Adrenal gland (tissue), 5 donors: Measurements from ENCODE around the gene IL1RAPL1.

Experiments
- CTCF ChIP-seq, 6 experiments: fragments of 450-650 bp in 4 of 6; fragments of 200-600 bp in 2 of 6; sonication (generic) in 1 of 6; IDR thresholded peaks; 1 replicate in 5 of 6; 2 replicates in 1 of 6; pipeline versions ENCODE4 v1.5.1 to v1.8.0; 2016 to 2021; ENCODE audit warnings: antibody characterized with exemption in 6 of 6, mild to moderate bottlenecking in 2 of 6, moderate library complexity in 1 of 6
- POLR2A ChIP-seq, 2 donors: fragments of 450-650 bp; IDR thresholded peaks; one replicate each; pipeline ENCODE4 v1.6.1; 2017; ENCODE audit warnings: antibody characterized with exemption in 2 of 2, mild to moderate bottlenecking in 2 of 2, moderate library complexity in 1 of 2
- donor health status: DM: no; HTN: no; CAD: no.

- TF ChIP-seq POLR2A (IDR thresholded peaks at IDR 0.05) (no peak), CTCF (IDR thresholded peaks at IDR 0.05) (no peak)
Measured at GRCh38 chrX:29455702-29456101, 868.5 kb downstream of the IL1RAPL1 start.
